ENCODE measurements around the gene TPRA1. TPM values are rescaled to one million over a fixed set of nuclear protein-coding genes. Genes with fewer than 3 reads are reported as not detected.
"Not testable (repeated sequence)": the region's sequence is repeated elsewhere in the genome, so short reads cannot be mapped to it uniquely, and the experiment has no call there.

The TPRA1 gene
- polyA plus RNA-seq, 1 donor, result 19.8 TPM

GRCh38 chr3:127536830-127537812 lies 53.4 kb downstream of the TPRA1 start:
- no peak for DNase-seq (ENCODE audit: low read depth)

GRCh38 chr3:127535901-127536829 lies 54.4 kb downstream of the TPRA1 start:
- DNase-seq (ENCODE audit: low read depth), result no peak

- DNase-seq (ENCODE audit: low read depth), result no peak
Measured at GRCh38 chr3:127535106-127535785, 55.3 kb downstream of the TPRA1 start.

- DNase-seq (ENCODE audit: low read depth), result no peak
Measured at GRCh38 chr3:127534564-127534963, 56.0 kb downstream of the TPRA1 start.

- no peak for DNase-seq (ENCODE audit: low read depth)
Measured at GRCh38 chr3:127534161-127534451, 56.4 kb downstream of the TPRA1 start.

GRCh38 chr3:127532561-127533203 lies 57.9 kb downstream of the TPRA1 start:
- no peak for DNase-seq (ENCODE audit: low read depth)

- no peak for DNase-seq (ENCODE audit: low read depth)
Measured at GRCh38 chr3:127531821-127532220, 58.7 kb downstream of the TPRA1 start.

GRCh38 chr3:127530863-127531262 lies 59.7 kb downstream of the TPRA1 start:
- DNase-seq (ENCODE audit: low read depth), result not testable (repeated sequence)

- DNase-seq (ENCODE audit: low read depth), result no peak
Measured at GRCh38 chr3:127529346-127530188, 61.0 kb downstream of the TPRA1 start.

GRCh38 chr3:127525373-127525772 lies 65.2 kb downstream of the TPRA1 start:
- DNase-seq (ENCODE audit: low read depth), result no peak

- DNase-seq (ENCODE audit: low read depth), result no peak
Measured at GRCh38 chr3:127524296-127524896, 66.1 kb downstream of the TPRA1 start.

Other genes starting within 250 kb of the TPRA1 start
- 17.5 TPM for gene MCM2, start 7.7 kb upstream of the TPRA1 start, polyA plus RNA-seq (ENCODE audit: insufficient read length)
- gene PODXL2, start 38.5 kb upstream of the TPRA1 start, polyA plus RNA-seq (ENCODE audit: insufficient read length), result 5.0 TPM
- 16.5 TPM for gene ABTB1, start 82.2 kb upstream of the TPRA1 start, polyA plus RNA-seq (ENCODE audit: insufficient read length)
- gene MGLL, start 231.8 kb upstream of the TPRA1 start, polyA plus RNA-seq (ENCODE audit: insufficient read length), result 24.5 TPM